ENCODE results near the gene FLT4.

GRCh38 chr5:180630426-180630825 lies 19.0 kb downstream of the FLT4 start:
- TF ChIP-seq CTCF (IDR thresholded peaks at IDR 0.05): no peak
- no peak for TF ChIP-seq POLR2AphosphoS5 (IDR thresholded peaks at IDR 0.05)
